HG03442 (cell line): ENCODE results near the gene PIP4K2A.
A peak's percentile ranks its signal among the peaks of the same experiment; 100 is the strongest.

Experiments used
- ATAC-seq: cut with Tn5 transposase; IDR thresholded peaks from one replicate; pipeline ENCODE4 v1.9.1; 2021; ENCODE audit warnings: mild to moderate bottlenecking, moderate library complexity; ENCODE audit not compliant: unreplicated experiment

The PIP4K2A gene

GRCh38 chr10:22669163-22669711 is 45.1 kb downstream of the PIP4K2A start:
- peak; percentile 47 for ATAC-seq

- ATAC-seq: no peak
Observed at GRCh38 chr10:22667093-22667480, 47.3 kb downstream of the PIP4K2A start.

DNA sequence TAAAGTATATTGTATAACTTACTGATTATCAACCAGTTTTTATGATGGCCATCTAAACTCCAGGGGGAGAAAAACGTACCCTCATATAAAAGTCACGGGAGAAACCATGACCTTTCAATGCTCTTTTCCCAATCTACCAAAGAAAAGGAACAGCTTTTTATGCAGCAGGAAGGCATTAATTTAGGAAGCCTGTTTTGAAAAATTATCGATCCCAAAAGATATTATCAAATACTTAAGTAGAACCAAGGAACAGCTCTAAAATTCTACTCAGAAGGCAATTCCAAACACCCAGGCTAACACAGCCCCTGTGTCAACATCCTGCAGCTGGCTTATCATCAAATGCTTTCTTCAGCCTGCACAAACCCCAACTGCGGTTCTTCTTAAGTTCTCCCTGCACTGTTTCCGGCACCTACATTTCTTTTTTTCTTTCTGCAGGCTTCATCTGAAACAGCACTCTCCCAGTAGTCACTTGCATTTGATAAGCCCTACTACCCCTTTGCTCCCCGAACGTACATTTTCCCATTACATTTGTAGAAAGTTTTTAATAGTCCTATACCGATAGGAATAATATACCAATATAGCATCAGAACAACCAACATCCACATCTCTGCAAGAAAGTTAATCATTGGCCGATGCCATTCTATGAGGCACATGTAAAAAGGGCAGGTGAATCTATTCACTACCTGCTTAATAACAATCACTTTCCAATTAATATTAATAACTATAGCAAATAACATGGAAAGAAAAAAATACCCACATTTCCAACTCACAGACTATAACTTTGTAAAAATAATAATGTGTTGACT is 47.9 kb downstream of the PIP4K2A start:
- ATAC-seq: peak; percentile 76

DNA sequence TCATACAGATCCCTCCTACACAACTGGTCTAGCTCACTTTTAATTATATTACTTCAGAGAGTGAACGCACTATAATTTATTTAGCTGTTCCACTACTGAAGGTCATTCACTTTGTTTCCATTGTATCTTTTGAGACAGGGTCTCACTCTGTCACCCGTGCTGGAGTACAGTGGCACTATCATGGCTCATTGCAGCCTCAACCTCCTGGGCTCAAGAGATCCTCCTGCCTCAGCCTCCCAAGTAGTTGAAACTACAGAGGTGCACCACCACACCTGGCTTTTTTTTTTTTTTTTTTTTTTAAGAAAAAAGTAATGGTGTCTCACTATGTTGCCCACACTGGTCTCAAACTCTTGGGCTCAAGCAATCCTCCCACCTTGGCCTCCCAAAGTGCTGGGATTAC is 49.0 kb downstream of the PIP4K2A start:
- ATAC-seq: no peak

DNA sequence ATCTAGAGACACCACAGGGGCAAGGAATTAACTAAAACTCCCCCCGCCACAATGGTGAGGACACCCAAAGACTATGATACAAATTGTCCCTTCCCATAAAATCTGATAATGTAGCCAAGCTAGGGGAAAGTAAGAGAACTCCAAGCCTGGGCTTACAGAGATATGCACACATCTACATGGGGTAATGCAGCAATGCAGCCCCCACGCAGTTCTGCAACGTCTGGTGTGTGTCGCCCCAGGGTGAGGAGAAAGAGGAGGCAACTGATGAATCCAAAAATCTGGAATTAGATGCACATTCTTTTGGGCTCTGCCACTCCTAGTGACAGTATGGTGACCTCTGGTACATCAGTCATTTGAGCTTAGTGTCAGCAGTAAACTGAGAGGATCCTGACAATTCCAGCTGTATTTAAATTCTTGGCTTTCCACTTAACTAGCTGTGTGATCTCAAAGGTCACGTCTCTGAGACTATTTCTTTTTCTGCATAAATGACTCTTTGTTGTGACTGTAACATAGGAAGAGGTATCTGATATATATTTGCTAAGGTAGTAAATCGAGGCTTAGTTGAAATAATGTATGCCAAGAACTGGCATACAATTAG is 51.5 kb downstream of the PIP4K2A start:
- ATAC-seq: no peak

GRCh38 chr10:22659866-22660265 is 54.5 kb downstream of the PIP4K2A start:
- ATAC-seq: no peak

DNA sequence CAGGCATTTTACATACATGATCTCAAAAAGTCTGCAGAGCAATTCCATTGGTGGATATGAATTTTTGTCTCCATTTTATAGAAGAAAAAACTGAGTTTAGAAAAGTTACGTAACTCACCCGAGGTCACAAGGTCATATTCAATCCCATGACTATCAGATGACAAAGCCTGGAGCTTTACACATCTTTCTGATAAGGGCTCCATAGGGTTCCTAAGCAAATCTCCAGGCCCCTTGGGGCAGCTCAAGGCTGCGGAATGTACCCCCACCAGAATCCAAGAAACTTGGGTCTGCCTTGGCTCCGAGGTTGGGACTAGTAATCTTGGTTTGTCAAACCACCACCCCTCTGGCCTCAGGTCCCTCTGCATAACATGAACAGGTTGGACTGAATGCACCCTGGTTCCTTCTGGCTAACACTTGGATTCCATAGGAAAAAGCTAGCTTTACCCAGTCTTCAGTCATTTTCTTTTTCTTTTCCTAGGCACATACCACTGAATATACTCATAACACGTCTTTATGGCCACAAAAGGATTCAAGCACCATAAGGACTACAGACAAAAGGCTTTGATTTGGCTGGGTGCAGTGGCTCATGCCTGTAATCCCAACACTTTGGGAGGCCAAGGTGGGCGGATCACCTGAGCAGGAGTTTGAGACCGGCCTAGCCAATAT is 55.5 kb downstream of the PIP4K2A start:
- no peak for ATAC-seq

DNA sequence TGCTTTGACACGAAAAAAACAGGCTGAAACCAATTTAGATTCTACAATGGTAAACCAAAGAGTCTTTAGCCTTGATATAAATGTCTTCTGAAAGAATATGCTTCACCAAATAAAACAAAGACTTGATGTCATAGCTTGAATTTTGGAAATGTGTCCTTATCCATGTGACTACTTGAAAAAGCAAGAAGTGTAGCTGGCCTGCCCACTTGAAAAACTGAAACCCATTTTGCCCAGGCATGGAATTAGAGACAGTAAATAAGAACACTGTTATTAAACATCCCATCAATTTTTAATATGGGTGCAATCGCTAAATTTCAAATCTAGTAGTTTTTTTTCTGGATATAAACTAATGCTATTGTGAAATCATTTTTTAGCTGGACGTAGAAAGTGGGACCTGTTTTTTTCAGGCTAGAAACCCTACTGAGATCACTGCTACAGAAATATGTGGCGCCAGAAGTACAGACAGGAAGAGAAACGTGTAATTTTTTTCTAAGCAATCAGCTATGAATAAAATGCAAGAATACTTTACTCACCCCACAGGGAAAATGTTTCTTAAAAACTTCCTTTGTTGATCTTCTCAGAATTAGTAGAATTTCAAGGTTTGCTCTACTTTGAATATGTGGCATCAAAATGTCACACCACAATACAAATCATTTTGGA is 56.7 kb downstream of the PIP4K2A start:
- ATAC-seq: no peak

GRCh38 chr10:22657024-22657423 is 57.4 kb downstream of the PIP4K2A start:
- no peak for ATAC-seq

DNA sequence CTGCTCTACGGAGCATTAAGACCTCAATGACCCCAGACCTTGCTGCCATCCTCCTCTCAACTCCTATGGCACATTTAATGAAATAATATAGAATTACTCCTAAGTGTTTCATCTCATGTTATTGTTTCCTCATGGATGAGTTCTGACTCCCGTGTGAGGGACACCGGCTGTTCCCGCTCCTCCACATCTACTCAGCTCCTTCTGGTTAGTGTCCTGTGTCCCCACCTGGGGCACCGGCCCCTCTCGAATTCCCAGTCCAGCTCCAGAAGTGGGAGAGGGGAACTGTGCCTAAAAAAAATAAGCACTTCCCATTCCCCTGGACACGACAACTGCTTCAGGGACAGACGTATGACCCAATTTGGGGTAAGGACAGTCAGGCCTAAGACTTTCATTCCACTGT is 58.3 kb downstream of the PIP4K2A start:
- ATAC-seq: no peak

DNA sequence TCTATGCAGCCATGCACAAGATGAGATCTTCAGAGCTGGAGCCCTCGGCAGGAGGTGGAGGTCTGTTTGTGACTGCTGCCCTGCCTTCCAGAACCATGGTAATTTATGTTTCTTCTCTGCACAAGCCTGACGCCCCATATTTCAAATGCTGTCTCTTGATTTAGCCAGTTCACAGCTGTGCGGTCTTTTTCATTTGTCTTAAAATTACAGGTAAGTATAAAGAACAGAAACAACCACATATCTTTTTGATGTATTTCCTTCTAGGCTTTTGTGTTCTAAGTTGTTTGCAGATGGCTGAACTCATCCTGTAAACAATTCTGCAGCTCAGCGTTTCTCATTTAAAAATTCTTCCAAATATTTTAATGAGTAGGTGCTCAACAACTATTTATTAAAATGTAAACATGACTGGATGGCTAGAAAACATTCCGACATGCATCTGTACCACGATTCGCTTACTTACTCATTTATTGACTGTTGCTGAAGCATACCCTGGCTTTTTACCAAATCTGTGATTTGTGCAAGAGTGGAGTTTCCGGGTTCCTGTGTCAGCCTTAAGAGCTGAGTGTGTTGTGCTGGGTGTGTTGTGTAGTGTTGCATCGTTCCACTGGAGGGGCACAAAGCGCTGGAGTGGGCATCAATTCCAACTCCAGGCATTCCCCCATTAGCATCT is 58.9 kb downstream of the PIP4K2A start:
- ATAC-seq: no peak

DNA sequence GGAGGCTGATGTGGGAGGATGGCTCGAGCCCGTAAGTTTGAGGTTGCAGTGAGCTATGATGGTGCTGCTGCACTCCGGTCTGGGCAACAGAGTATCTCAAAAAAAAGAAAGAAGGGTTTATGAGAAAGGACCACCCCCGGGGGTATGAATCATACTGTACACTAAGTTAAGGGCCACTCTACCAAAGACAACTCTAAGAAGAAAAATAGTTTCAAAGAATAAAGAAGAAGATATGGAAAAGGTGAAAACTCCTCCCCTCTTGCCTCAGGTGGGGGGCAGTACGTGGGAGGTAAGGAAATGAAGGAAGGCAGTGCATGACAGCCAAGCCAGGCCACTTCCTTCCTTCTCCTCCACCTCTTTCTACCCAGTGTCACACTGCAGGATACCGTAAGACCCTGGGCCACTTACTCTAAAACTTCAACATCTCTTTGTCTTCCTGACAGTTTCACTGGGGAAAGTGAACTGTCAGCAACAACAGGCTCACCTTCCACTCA is 61.3 kb downstream of the PIP4K2A start:
- ATAC-seq: no peak

- ATAC-seq: peak; percentile 40
Observed at GRCh38 chr10:22651276-22651980, 63.0 kb downstream of the PIP4K2A start.

- ATAC-seq: no peak
Observed at GRCh38 chr10:22649994-22650393, 64.4 kb downstream of the PIP4K2A start.

GRCh38 chr10:22649390-22649841 is 65.0 kb downstream of the PIP4K2A start:
- ATAC-seq: no peak

- ATAC-seq: no peak
Observed at GRCh38 chr10:22648547-22648961, 65.8 kb downstream of the PIP4K2A start.

- ATAC-seq: no peak
Observed at GRCh38 chr10:22647244-22647643, 67.1 kb downstream of the PIP4K2A start.

- peak; percentile 61 for ATAC-seq
Observed at GRCh38 chr10:22646388-22646853, 68.0 kb downstream of the PIP4K2A start.

DNA sequence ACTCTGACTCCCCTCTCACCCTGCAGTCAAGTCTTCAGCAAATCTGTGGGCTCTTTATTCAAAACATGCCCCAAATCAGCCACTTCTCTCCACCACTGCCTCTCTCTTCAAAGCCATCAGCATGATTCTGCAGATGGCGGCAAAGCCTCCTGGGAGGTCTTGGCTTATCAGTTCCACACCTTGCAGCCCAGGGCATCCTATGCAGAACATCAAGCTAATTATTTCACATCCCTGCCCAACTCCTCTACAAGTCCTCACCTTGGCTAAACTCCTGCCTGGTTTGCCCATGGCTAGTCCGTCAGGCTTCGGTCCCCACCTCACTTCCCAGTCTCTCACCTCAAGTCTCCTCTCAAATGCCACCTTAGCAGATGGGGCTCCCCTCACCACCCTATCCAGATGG is 70.2 kb downstream of the PIP4K2A start:
- no peak for ATAC-seq

GRCh38 chr10:22643775-22644174 is 70.6 kb downstream of the PIP4K2A start:
- no peak for ATAC-seq
